GM19455 (cell line): ENCODE data around the gene SERAC1.

Experiments
- ATAC-seq: cut with Tn5 transposase; IDR thresholded peaks from one replicate; pipeline ENCODE4 v1.9.1; 2021; ENCODE audit not compliant: unreplicated experiment

The SERAC1 gene

GRCh38 chr6:158060455-158061360, 107.4 kb downstream of the SERAC1 start:
- no peak for ATAC-seq
